Thyroid gland (tissue), 4 donors: ENCODE measurements around the gene ZNF280D.

Experiments
- POLR2A ChIP-seq, 2 donors: fragments of 450-650 bp; IDR thresholded peaks; one replicate each; pipeline ENCODE4 v1.6.1; 2017; ENCODE audit warnings: antibody characterized with exemption in 2 of 2, mild to moderate bottlenecking in 2 of 2, moderate library complexity in 1 of 2
- TF ChIP-seq, protein P1 (sequence below), 6 experiments: fragments of 200-600 bp in 3 of 6; fragments of 450-650 bp in 3 of 6; sonication (generic) in 3 of 6; IDR thresholded peaks; one replicate each; pipeline ENCODE4 v1.5.1; 2016 to 2019; ENCODE audit warnings: antibody characterized with exemption in 6 of 6, mild to moderate bottlenecking in 2 of 6, inconsistent platforms in 1 of 6, moderate library complexity in 1 of 6

DNA sequence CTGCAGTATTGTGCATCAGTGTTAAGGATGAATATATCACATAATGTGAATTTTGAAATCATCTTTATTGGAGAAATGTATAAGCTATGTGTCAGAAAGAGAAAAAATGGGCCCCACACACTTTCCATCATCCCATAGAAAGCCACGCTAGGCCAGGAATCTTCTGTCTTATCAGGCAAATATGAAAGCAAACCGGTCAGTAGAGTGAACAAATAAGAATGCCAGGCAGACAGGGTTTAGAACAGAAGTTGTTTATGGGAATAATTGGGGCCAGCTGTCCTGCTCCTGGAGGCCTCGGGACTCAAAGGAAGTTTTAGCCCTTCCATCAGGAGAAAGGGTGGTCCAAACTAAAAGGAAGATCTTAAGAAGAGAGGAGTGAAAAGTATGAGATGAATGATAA lies 39.5 kb downstream of the ZNF280D start:
- no peak for TF ChIP-seq POLR2A (IDR thresholded peaks at IDR 0.05)
- TF ChIP-seq, protein P1, sequence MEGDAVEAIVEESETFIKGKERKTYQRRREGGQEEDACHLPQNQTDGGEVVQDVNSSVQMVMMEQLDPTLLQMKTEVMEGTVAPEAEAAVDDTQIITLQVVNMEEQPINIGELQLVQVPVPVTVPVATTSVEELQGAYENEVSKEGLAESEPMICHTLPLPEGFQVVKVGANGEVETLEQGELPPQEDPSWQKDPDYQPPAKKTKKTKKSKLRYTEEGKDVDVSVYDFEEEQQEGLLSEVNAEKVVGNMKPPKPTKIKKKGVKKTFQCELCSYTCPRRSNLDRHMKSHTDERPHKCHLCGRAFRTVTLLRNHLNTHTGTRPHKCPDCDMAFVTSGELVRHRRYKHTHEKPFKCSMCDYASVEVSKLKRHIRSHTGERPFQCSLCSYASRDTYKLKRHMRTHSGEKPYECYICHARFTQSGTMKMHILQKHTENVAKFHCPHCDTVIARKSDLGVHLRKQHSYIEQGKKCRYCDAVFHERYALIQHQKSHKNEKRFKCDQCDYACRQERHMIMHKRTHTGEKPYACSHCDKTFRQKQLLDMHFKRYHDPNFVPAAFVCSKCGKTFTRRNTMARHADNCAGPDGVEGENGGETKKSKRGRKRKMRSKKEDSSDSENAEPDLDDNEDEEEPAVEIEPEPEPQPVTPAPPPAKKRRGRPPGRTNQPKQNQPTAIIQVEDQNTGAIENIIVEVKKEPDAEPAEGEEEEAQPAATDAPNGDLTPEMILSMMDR (IDR thresholded peaks at IDR 0.05), result no peak
